ENCODE measurements around the gene KRTAP9-8.

DNA sequence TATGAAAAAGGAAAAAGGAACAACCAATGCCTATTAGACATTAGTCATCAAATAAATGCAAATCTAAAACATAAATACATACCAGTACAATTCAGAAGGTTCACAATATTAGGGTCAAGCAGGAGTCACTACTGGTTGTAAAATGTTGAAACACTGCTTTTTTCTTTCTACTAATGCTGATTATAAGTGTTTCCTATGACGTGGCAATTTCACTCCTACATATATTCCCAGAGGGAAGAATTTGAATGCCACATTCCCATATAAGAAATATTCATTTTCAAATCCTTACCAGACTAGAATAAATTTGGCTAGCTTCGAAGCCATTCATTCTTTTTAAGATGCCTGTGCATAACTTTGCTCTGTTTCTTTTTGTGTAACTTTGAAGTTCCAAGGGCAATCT, 14.0 kb upstream of the KRTAP9-8 start:
- TF ChIP-seq EZH2 (IDR thresholded peaks at IDR 0.05; ENCODE audit: low read length), result no peak
- TF ChIP-seq, protein P1, sequence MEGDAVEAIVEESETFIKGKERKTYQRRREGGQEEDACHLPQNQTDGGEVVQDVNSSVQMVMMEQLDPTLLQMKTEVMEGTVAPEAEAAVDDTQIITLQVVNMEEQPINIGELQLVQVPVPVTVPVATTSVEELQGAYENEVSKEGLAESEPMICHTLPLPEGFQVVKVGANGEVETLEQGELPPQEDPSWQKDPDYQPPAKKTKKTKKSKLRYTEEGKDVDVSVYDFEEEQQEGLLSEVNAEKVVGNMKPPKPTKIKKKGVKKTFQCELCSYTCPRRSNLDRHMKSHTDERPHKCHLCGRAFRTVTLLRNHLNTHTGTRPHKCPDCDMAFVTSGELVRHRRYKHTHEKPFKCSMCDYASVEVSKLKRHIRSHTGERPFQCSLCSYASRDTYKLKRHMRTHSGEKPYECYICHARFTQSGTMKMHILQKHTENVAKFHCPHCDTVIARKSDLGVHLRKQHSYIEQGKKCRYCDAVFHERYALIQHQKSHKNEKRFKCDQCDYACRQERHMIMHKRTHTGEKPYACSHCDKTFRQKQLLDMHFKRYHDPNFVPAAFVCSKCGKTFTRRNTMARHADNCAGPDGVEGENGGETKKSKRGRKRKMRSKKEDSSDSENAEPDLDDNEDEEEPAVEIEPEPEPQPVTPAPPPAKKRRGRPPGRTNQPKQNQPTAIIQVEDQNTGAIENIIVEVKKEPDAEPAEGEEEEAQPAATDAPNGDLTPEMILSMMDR (optimal IDR thresholded peaks at IDR 0.05 in 1 of 3, IDR thresholded peaks at IDR 0.05 in 1 of 3, conservative IDR thresholded peaks at IDR 0.05 in 1 of 3; ENCODE audit: extremely low read depth in 1 of 3, insufficient read depth in 2 of 3, low read length in 3 of 3), result no peak
